Measurements from ENCODE around the gene TEKT1.
A peak's percentile ranks its signal among the peaks of the same experiment; 100 is the strongest.

TEKT1 gene

GRCh38 chr17:6753006-6753445 lies 78.5 kb downstream of the TEKT1 start:
- in situ Hi-C loops (cut with HindIII; ENCODE audit: low sequenced_read_pairs): no loop called here
- H3K4me3 ChIP-seq (ENCODE audit: low read depth, low read length): no peak overlapping the region
- DNase-seq (ENCODE audit: low read depth): peak; percentile 91
- no peak for TF ChIP-seq CTCF (IDR thresholded peaks at IDR 0.05; ENCODE audit: low read depth, low read length, missing control alignments)

- no peak for TF ChIP-seq CTCF (IDR thresholded peaks at IDR 0.05; ENCODE audit: low read depth, low read length, missing control alignments)
- DNase-seq (ENCODE audit: low read depth): peak; percentile 99
- H3K4me3 ChIP-seq (ENCODE audit: low read depth, low read length): no peak overlapping the region
- in situ Hi-C loops (cut with HindIII; ENCODE audit: low sequenced_read_pairs): no loop called here
Observed at GRCh38 chr17:6752068-6752909, 79.2 kb downstream of the TEKT1 start.

- in situ Hi-C loops (cut with HindIII; ENCODE audit: low sequenced_read_pairs): no loop called here
- no peak for TF ChIP-seq CTCF (IDR thresholded peaks at IDR 0.05; ENCODE audit: low read depth, low read length, missing control alignments)
Observed at GRCh38 chr17:6749519-6749918, 82.0 kb downstream of the TEKT1 start.

GRCh38 chr17:6748617-6749016 lies 82.9 kb downstream of the TEKT1 start:
- in situ Hi-C loops (cut with HindIII; ENCODE audit: low sequenced_read_pairs): no loop called here
- TF ChIP-seq CTCF (IDR thresholded peaks at IDR 0.05; ENCODE audit: low read depth, low read length, missing control alignments): no peak
- no peak for DNase-seq (ENCODE audit: low read depth)
- no peak overlapping the region for H3K4me3 ChIP-seq (ENCODE audit: low read depth, low read length)

More at GRCh38 chr17:6749519-6749918, 82.0 kb downstream of the TEKT1 start:
- DNase-seq (ENCODE audit: low read depth): no peak
- H3K4me3 ChIP-seq (ENCODE audit: low read depth, low read length): no peak overlapping the region

All from astrocyte of the cerebellum (primary cell).